H1 (cell line): ENCODE results near the gene ANKEF1. TPM values are rescaled to one million over a fixed set of nuclear protein-coding genes. Genes with fewer than 3 reads are reported as not detected.

Experiments used
- CTCF ChIA-PET: fragments of 300-600 bp; sonication (Branson Sonifier 250); formaldehyde crosslinking; loops from one replicate; lab custom pipeline; 2021; ENCODE audit not compliant: partially characterized antibody; lab: Charles Lee
- POLR2A ChIA-PET: fragments of 300-600 bp; sonication (Branson Sonifier 250); formaldehyde crosslinking; loops from one replicate; lab custom pipeline; 2021; ENCODE audit warnings: inconsistent platforms; ENCODE audit not compliant: partially characterized antibody; lab: Charles Lee
- DNase-seq, 2 experiments: peaks; one replicate each; pipeline versions ENCODE4 v3.0.0 to v3.0.0-alpha.2; 2010 to 2022; ENCODE audit warnings: low spot score in 2 of 2, low read depth in 1 of 2, mixed read lengths in 1 of 2
- FAIRE-seq: peaks from 2 replicates; lab custom pipeline; 2011; peaks lifted over from hg19 to GRCh38; lab: Jason Lieb, UNC
- H2AFZ ChIP-seq: 2 replicates; pipeline ENCODE4 v1.8.1; 2012; ENCODE audit warnings: low read length, inconsistent platforms
- H2AK5ac ChIP-seq: 2 replicates; pipeline ENCODE4 v1.6.1; 2013; ENCODE audit warnings: low read depth, low read length
- H2BK120ac ChIP-seq: replicated peaks from 2 replicates; pipeline ENCODE3; 2013; ENCODE audit warnings: low read depth, low read length, inconsistent platforms
- H2BK12ac ChIP-seq: 2 replicates; pipeline ENCODE4 v1.6.1; 2013; ENCODE audit warnings: low read depth, low read length
- H2BK15ac ChIP-seq: 2 replicates; pipeline ENCODE4 v1.6.1; 2013; ENCODE audit warnings: low read length
- H2BK20ac ChIP-seq: 2 replicates; pipeline ENCODE4 v1.6.1; 2013; ENCODE audit warnings: low read length
- H2BK5ac ChIP-seq: 2 replicates; pipeline ENCODE4 v1.6.1; 2013; ENCODE audit warnings: low read depth, low read length
- H3K14ac ChIP-seq: 2 replicates; pipeline ENCODE4 v1.6.1; 2013; ENCODE audit warnings: inconsistent platforms; ENCODE audit not compliant: insufficient read length
- H3K18ac ChIP-seq: 2 replicates; pipeline ENCODE4 v1.6.1; 2013; ENCODE audit warnings: low read length; ENCODE audit errors: extremely low read depth
- H3K23ac ChIP-seq: 2 replicates; pipeline ENCODE4 v1.6.1; 2013; ENCODE audit warnings: inconsistent platforms; ENCODE audit not compliant: insufficient read length
- H3K23me2 ChIP-seq: 2 replicates; pipeline ENCODE4 v1.6.1; 2013; ENCODE audit warnings: low read depth, low read length
- H3K27ac ChIP-seq: 2 replicates; pipeline ENCODE4 v1.6.1; 2011; ENCODE audit warnings: low read depth, low read length, inconsistent platforms
- H3K27me3 ChIP-seq, 4 experiments: replicated peaks in 1 of 4; 1 replicate in 1 of 4; 2 replicates in 3 of 4; pipeline versions ENCODE4 v1.6.1 to v1.8.1; 2011 to 2013; ENCODE audit warnings: low read length in 3 of 4, mild to moderate bottlenecking in 3 of 4, inconsistent platforms in 2 of 4, mixed read lengths in 2 of 4, moderate library complexity in 1 of 4; ENCODE audit not compliant: control insufficient read depth in 3 of 4, insufficient read depth in 3 of 4; ENCODE audit errors: extremely low read depth in 1 of 4
- H3K36me3 ChIP-seq, 4 experiments: 2 replicates each; pipeline versions ENCODE4 v1.6.1 to v1.8.1; 2011 to 2013; ENCODE audit warnings: mild to moderate bottlenecking in 4 of 4, low read length in 3 of 4, moderate library complexity in 2 of 4, control low read depth in 1 of 4, inconsistent platforms in 1 of 4; ENCODE audit not compliant: insufficient read depth in 4 of 4, control insufficient read depth in 2 of 4
- H3K4ac ChIP-seq: replicated peaks from 2 replicates; pipeline ENCODE3; 2013; ENCODE audit warnings: low read length, low read depth, mixed read lengths, inconsistent platforms; ENCODE audit not compliant: insufficient read length
- H3K4me1 ChIP-seq, 4 experiments: replicated peaks in 1 of 4; 1 replicate in 1 of 4; 2 replicates in 3 of 4; pipeline versions ENCODE4 v1.6.1 to v1.8.1; 2011 to 2013; ENCODE audit warnings: low read length in 3 of 4, inconsistent platforms in 2 of 4, mixed read lengths in 1 of 4; ENCODE audit not compliant: insufficient read depth in 4 of 4, control insufficient read depth in 3 of 4
- H3K4me2 ChIP-seq, 2 experiments: 2 replicates each; pipeline versions ENCODE4 v1.6.1 to v1.8.1; 2011 to 2013; ENCODE audit warnings: low read depth in 2 of 2, low read length in 2 of 2, control low read depth in 1 of 2, inconsistent platforms in 1 of 2, mild to moderate bottlenecking in 1 of 2; ENCODE audit not compliant: insufficient read depth in 1 of 2
- H3K4me3 ChIP-seq, 4 experiments: fragments of 200-600, 300-600 bp in 1 of 4; sonication (generic), shearing (Covaris generic), sonication (Bioruptor Twin) in 1 of 4; 2 replicates each; pipeline versions ENCODE4 v1.5.1 to v1.8.1; 2011 to 2016; ENCODE audit warnings: low read length in 4 of 4, low read depth in 3 of 4, control low read depth in 2 of 4, inconsistent platforms in 2 of 4, mild to moderate bottlenecking in 2 of 4, mixed read lengths in 1 of 4, moderate library complexity in 1 of 4; ENCODE audit not compliant: insufficient read depth in 2 of 4; ENCODE audit errors: extremely low read depth in 1 of 4
- H3K56ac ChIP-seq: replicated peaks from 2 replicates; pipeline ENCODE3; 2013; ENCODE audit warnings: low read depth, mild to moderate bottlenecking, mixed read lengths, low read length, inconsistent platforms; ENCODE audit not compliant: insufficient read length
- H3K79me1 ChIP-seq: 2 replicates; pipeline ENCODE4 v1.6.1; 2013; ENCODE audit warnings: low read depth, low read length, control low read depth
- H3K79me2 ChIP-seq, 2 experiments: 2 replicates each; pipeline versions ENCODE4 v1.6.1 to v1.8.1; 2012 to 2013; ENCODE audit warnings: low read length in 2 of 2, mild to moderate bottlenecking in 2 of 2, inconsistent platforms in 1 of 2; ENCODE audit not compliant: insufficient read depth in 2 of 2, control insufficient read depth in 1 of 2
- H3K9ac ChIP-seq, 4 experiments: replicated peaks in 1 of 4; 1 replicate in 1 of 4; 2 replicates in 3 of 4; pipeline versions ENCODE4 v1.6.1 to v1.8.1; 2011 to 2013; ENCODE audit warnings: low read depth in 3 of 4, low read length in 3 of 4, control low read depth in 2 of 4, mild to moderate bottlenecking in 2 of 4, moderate library complexity in 2 of 4, inconsistent platforms in 1 of 4; ENCODE audit errors: extremely low read depth in 1 of 4
- H3K9me3 ChIP-seq, 2 experiments: 2 replicates each; pipeline versions ENCODE4 v1.6.1 to v1.8.1; 2012 to 2013; ENCODE audit warnings: mild to moderate bottlenecking in 2 of 2, moderate library complexity in 2 of 2, control low read depth in 1 of 2, inconsistent platforms in 1 of 2, low read depth in 1 of 2, low read length in 1 of 2, mixed read lengths in 1 of 2; ENCODE audit not compliant: insufficient read depth in 2 of 2
- H4K20me1 ChIP-seq, 2 experiments: replicated peaks in 1 of 2; 2 replicates each; pipeline versions ENCODE3 to v1.8.1; 2011 to 2013; ENCODE audit warnings: inconsistent platforms in 2 of 2, low read length in 2 of 2, mild to moderate bottlenecking in 1 of 2; ENCODE audit not compliant: insufficient read depth in 2 of 2, control insufficient read depth in 1 of 2
- H4K5ac ChIP-seq: 2 replicates; pipeline ENCODE4 v1.6.1; 2013; ENCODE audit warnings: low read length, low read depth, mixed read lengths, inconsistent platforms; ENCODE audit not compliant: insufficient read length
- H4K8ac ChIP-seq: 2 replicates; pipeline ENCODE4 v1.8.0; 2013; ENCODE audit warnings: mild to moderate bottlenecking, moderate library complexity, low read length, inconsistent platforms; ENCODE audit not compliant: insufficient read depth; ENCODE audit errors: extremely low read depth
- H4K91ac ChIP-seq: replicated peaks from 2 replicates; pipeline ENCODE3; 2013; ENCODE audit warnings: low read length, mixed read lengths, inconsistent platforms; ENCODE audit not compliant: insufficient read length
- CHD1 ChIP-seq: IDR thresholded peaks from 2 replicates; pipeline ENCODE4 v1.6.1; 2012; ENCODE audit warnings: low read depth, low read length, improper control_type of control experiment
- EP300 ChIP-seq, 2 experiments: IDR thresholded peaks; 1 replicate in 1 of 2; 2 replicates in 1 of 2; pipeline ENCODE4 v1.6.1; 2011 to 2012; ENCODE audit warnings: low read depth in 2 of 2, low read length in 2 of 2, mild to moderate bottlenecking in 2 of 2, borderline replicate concordance in 1 of 2, inconsistent platforms in 1 of 2, moderate library complexity in 1 of 2
- EZH2 ChIP-seq: fragments of 200-600 bp; sonication (generic); IDR thresholded peaks from 2 replicates; pipeline ENCODE4 v1.7.1; 2012; ENCODE audit warnings: low read depth, mild to moderate bottlenecking, moderate library complexity, low read length, inconsistent platforms; ENCODE audit not compliant: severe bottlenecking
- GABPA ChIP-seq: IDR thresholded peaks from 2 replicates; pipeline ENCODE4 v1.6.1; 2011; ENCODE audit warnings: mild to moderate bottlenecking, low read length, moderate library complexity, borderline replicate concordance; ENCODE audit not compliant: insufficient read depth
- HDAC2 ChIP-seq, 2 experiments: fragments of 300-600 bp in 1 of 2; sonication (generic) in 1 of 2; IDR thresholded peaks; 2 replicates each; pipeline ENCODE4 v1.6.1; 2011 to 2012; ENCODE audit warnings: low read depth in 2 of 2, low read length in 2 of 2, mild to moderate bottlenecking in 2 of 2, moderate library complexity in 2 of 2, borderline replicate concordance in 1 of 2, inconsistent platforms in 1 of 2
- KDM5A ChIP-seq: fragments of 200-600 bp; IDR thresholded peaks from 2 replicates; pipeline ENCODE4 v1.7.1; 2012; ENCODE audit warnings: mild to moderate bottlenecking, low read length, inconsistent platforms, mixed read lengths
- POU5F1 ChIP-seq: IDR thresholded peaks from 2 replicates; pipeline ENCODE4 v1.6.1; 2011; ENCODE audit warnings: low read depth, mild to moderate bottlenecking, low read length, moderate library complexity
- RAD21 ChIP-seq, 2 experiments: IDR thresholded peaks in 1 of 2; conservative IDR thresholded peaks in 1 of 2; 2 replicates each; pipeline ENCODE4 v1.6.1; 2011; ENCODE audit warnings: low read depth in 2 of 2, low read length in 2 of 2, improper control_type of control experiment in 1 of 2, inconsistent platforms in 1 of 2, mild to moderate bottlenecking in 1 of 2, moderate library complexity in 1 of 2
- SIX5 ChIP-seq: IDR thresholded peaks from 2 replicates; pipeline ENCODE4 v1.6.1; 2011; ENCODE audit warnings: mild to moderate bottlenecking, low read depth, low read length
- WGBS, 2 experiments: shearing (Covaris generic) in 1 of 2; methylation state at CpG; one replicate each; pipeline versions ENCODE4 v1.1.6 to v1.1.7; 2013 to 2015; ENCODE audit warnings: low lambda C conversion rate in 2 of 2, mixed read lengths in 2 of 2, inconsistent platforms in 1 of 2, low coverage in 1 of 2, missing lambda C conversion rate in 1 of 2; ENCODE audit not compliant: insufficient replicate concordance in 2 of 2, insufficient coverage in 1 of 2, insufficient read length in 1 of 2; ENCODE audit errors: extremely low coverage in 1 of 2, missing lambda C conversion rate in 1 of 2; 5-methylcytosine and 5-hydroxymethylcytosine counted together
- polyA plus RNA-seq, 7 experiments: library from polyadenylated mRNA; depleted of rRNA in 3 of 7; stranded (reverse) in 5 of 7; unstranded in 2 of 7; fragments of >200 nt in 5 of 7; fragments of 200-250 nt in 2 of 7; gene quantifications; 1 replicate in 5 of 7; 2 replicates in 1 of 7; 4 replicates in 1 of 7; pipeline versions ENCODE4 v1.2.1 to v1.2.3, GENCODE V29; 2011 to 2013; ENCODE audit warnings: missing spikeins in 2 of 7, mixed read lengths in 2 of 7
- total RNA-seq: library from RNA; stranded (reverse); fragmentation: NEBNext Ultra II Directional; extraction: Animal tissue kit (Norgen Biotek cat#: 25700); gene quantifications from 2 replicates; pipeline ENCODE4 v1.2.1, GENCODE V29; 2021
- TF ChIP-seq, protein P1 (sequence below): IDR thresholded peaks from 2 replicates; pipeline ENCODE4 v1.6.1; 2012; ENCODE audit warnings: low read length, inconsistent platforms

ANKEF1 gene
- total and polyA plus RNA-seq, 2 of the 8 experiments (the other 6 are each of a cell fraction or from before 2014, with no cell fraction given): 2.8 to 10.0 TPM

DNA sequence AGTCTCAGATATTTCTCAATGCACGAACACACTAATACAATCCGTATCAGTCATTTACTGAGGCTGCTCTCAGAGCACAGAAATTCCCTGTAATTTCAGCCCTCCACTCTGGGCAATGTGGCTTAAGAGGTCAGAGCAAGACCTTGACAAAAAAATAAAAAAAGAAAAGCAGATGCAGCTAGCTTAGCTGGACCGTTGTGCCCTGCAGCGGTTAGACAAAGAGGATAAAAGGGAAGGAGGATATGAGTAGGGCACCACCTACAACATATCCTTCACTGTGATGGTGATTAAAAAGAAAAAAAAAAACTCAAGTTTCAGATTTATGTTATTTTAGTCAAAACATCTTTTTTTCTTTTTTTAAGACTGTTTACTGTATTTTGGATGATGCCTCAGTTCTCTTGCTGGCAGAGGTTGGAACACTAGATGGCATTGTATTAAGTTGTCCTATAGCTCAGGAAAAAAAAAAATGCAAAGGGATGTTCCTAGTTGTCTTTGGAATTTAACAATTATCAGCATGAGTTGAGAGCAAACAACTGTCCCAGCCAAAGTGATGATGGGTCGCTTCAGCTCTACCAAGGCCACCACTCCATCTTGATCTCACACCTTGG is 59.9 kb downstream of the ANKEF1 start:
- FAIRE-seq (no peak), DNase-seq (no peak)
- Histone ChIP-seq H3K23me2 (no peaks in the 10 kb centered on the region), H3K9me3 (no peaks in the 10 kb centered on the region), H4K8ac (no peak overlapping the region), H3K79me1 (no peaks in the 10 kb centered on the region), H2AFZ (0 out of 2 replicates have a peak overlapping the region, but pooled peaks have one; percentile 37), H2BK12ac (no peak overlapping the region), H2BK120ac (no peak overlapping the region), H2BK15ac (no peak overlapping the region), H4K20me1 (no peaks in the 10 kb centered on the region), H3K56ac (no peak overlapping the region), H3K9ac (no peak overlapping the region), H3K4ac (no peak overlapping the region), H2AK5ac (no peak overlapping the region), H3K27me3 (no peaks in the 10 kb centered on the region), H3K14ac (no peak overlapping the region), H4K5ac (no peak overlapping the region), H3K23ac (no peak overlapping the region), H2BK20ac (no peak overlapping the region), H3K36me3 (no peaks in the 10 kb centered on the region), H3K27ac (no peak overlapping the region), H2BK5ac (no peak overlapping the region), H3K4me1 (peaks cover 0 to 3% (median 0%) of the 10 kb centered on the region in 4 experiments; a peak in 1 of 7 replicates), H4K91ac (no peak overlapping the region), H3K4me3 (no peak overlapping the region), H3K4me2 (no peak overlapping the region), H3K18ac (no peak overlapping the region), H3K79me2 (no peaks in the 10 kb centered on the region)
- CTCF ChIA-PET: interaction anchor here (0.6 to 3.2 kb wide), 7 partner anchors 11 to 812 kb away, joined by 3 to 10 read pairs (median 4); no protein-coding TSS in a partner anchor
- POLR2A ChIA-PET: interaction anchor here (0.7 kb wide), 1 partner anchor 298 kb away, joined by 3 read pairs; no protein-coding TSS in a partner anchor
- WGBS, 2 experiments: 91% methylated on average over 5 of the region's 5 CpGs; no CpG with 5 or more reads in 1 of the 2 experiments
- TF ChIP-seq CHD1: no peak
- TF ChIP-seq KDM5A: no peak
- TF ChIP-seq EZH2: no peak
- no peak for TF ChIP-seq POU5F1
- TF ChIP-seq RAD21 (IDR thresholded peaks at IDR 0.05 in 1 of 2, conservative IDR thresholded peaks at IDR 0.05 in 1 of 2; ENCODE audit: low read depth in 2 of 2, low read length in 2 of 2): no peak
- TF ChIP-seq, protein P1, sequence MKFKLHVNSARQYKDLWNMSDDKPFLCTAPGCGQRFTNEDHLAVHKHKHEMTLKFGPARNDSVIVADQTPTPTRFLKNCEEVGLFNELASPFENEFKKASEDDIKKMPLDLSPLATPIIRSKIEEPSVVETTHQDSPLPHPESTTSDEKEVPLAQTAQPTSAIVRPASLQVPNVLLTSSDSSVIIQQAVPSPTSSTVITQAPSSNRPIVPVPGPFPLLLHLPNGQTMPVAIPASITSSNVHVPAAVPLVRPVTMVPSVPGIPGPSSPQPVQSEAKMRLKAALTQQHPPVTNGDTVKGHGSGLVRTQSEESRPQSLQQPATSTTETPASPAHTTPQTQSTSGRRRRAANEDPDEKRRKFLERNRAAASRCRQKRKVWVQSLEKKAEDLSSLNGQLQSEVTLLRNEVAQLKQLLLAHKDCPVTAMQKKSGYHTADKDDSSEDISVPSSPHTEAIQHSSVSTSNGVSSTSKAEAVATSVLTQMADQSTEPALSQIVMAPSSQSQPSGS: no peak
- TF ChIP-seq GABPA: no peak
- TF ChIP-seq SIX5: no peak
- no peak for TF ChIP-seq EP300 (IDR thresholded peaks at IDR 0.05; ENCODE audit: borderline replicate concordance in 1 of 2, low read depth in 2 of 2, low read length in 2 of 2)
- no peak for TF ChIP-seq HDAC2 (IDR thresholded peaks at IDR 0.05; ENCODE audit: borderline replicate concordance in 1 of 2, low read depth in 2 of 2, low read length in 2 of 2)
